ENCODE data around the gene SLC19A1.

The SLC19A1 gene

GRCh38 chr21:45460011-45460565 lies 82.2 kb downstream of the SLC19A1 start:
- H3K27me3 Mint-ChIP-seq (ENCODE audit: low read depth, poor library complexity), result no peaks in the 10 kb centered on the region
- peaks cover 5% of the 10 kb centered on the region for H3K4me1 Mint-ChIP-seq
- no peak for DNase-seq
- H3K36me3 Mint-ChIP-seq (ENCODE audit: low read depth), result peaks cover 47% of the 10 kb centered on the region
- TF ChIP-seq CTCF (IDR thresholded peaks at IDR 0.05), result no peak
- peaks cover 42% of the 10 kb centered on the region for H3K9me3 Mint-ChIP-seq
- H3K27ac Mint-ChIP-seq, result no peak overlapping the region
- no peak overlapping the region for H3K4me3 Mint-ChIP-seq

DNA sequence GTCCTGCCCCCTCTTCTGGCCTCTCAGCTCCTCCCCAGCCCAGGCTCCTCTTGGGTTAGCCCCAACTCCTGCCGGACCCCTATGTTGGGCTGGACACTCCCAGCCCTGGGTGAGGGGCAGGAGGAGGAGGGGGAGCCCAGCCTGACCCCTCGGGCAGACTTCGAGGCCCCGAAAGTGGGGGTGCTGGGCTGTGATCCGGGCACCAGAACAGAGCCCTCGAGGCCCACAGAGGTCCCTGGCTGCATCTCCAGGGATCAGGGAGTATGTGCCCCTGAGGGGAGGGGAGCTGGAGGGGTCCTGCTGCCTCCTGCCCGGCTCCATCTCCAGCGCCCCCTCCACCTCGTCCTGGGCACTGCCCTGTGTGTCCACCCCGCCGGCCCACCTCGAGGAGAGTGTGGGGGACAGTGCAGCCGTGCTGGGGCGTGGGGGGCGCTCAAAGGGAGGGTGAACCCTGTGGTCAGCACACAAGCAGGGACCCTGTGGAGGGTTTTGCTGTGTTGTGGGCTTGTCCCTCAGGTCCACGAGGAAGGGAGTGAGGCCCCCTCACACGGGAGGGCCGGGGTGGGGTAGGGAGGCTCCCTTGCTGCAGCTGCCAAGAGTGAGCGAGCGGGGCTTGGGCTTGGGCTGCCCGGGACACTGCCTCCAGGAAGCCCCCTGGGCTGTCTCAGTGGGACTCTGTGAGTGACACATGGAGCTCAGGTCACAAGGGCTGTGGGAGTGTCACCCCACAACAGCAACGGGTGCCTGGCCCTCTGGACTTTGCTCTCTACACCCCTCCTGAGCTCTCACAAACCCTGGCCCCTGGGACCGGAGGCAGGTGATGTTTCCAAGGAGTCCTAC lies 82.8 kb downstream of the SLC19A1 start:
- H3K4me3 Mint-ChIP-seq, result no peak overlapping the region
- H3K27ac Mint-ChIP-seq, result no peak overlapping the region
- no peak for TF ChIP-seq CTCF (IDR thresholded peaks at IDR 0.05)
- H3K4me1 Mint-ChIP-seq, result peaks cover 3% of the 10 kb centered on the region
- H3K36me3 Mint-ChIP-seq (ENCODE audit: low read depth), result peaks cover 41% of the 10 kb centered on the region
- H3K27me3 Mint-ChIP-seq (ENCODE audit: low read depth, poor library complexity), result no peaks in the 10 kb centered on the region
- no peak for DNase-seq
- peaks cover 39% of the 10 kb centered on the region for H3K9me3 Mint-ChIP-seq

DNA sequence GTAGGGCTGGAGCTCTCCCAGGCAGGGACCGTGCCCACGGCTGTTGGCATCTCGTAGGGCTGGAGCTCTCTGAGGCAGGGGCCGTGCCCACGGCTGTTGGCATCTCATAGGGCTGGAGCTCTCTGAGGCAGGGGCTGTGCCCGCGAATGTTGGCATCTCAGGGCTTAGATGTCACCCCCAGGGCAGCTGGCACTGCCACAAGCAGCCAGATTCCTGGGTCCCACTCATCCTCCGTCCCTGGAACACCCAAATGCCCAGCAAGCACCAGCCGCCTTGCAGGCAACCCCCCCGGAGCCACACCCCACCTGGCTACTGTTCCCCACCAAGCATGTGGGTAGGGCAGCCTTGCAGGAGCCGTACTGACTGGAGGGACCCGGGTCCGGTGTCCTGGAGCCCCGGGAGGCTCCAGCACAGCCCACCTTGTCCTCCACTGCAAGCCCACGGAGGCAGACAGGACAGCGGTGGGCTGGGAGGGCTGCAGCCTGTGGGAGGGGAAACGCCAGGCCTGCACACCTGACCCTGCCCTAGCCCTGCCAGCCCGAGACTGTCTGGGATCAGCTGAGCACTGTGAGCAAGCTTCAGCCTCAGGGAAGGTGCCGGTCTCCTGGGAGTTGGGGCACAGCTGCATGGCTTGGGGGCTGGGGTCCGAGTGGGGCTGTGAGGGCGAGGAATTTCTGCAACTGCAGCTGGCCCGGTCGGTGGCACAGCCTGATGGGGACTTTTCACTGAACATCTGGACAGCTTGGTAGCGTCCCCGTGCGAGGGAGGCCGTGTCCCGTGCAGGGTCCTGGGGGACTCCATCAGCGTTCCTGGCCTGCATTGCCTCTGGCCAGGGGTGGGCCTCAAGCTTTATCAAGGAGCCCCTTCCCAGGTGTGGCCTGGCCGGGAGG lies 83.7 kb downstream of the SLC19A1 start:
- Mint-ChIP-seq H3K4me1 (peaks cover 12% of the 10 kb centered on the region), H3K4me3 (no peak overlapping the region), H3K27me3 (ENCODE audit: low read depth, poor library complexity) (no peaks in the 10 kb centered on the region), H3K27ac (no peak overlapping the region), H3K9me3 (peaks cover 38% of the 10 kb centered on the region), H3K36me3 (ENCODE audit: low read depth) (peaks cover 39% of the 10 kb centered on the region)
- DNase-seq, result no peak
- TF ChIP-seq CTCF (IDR thresholded peaks at IDR 0.05), result no peak

DNA sequence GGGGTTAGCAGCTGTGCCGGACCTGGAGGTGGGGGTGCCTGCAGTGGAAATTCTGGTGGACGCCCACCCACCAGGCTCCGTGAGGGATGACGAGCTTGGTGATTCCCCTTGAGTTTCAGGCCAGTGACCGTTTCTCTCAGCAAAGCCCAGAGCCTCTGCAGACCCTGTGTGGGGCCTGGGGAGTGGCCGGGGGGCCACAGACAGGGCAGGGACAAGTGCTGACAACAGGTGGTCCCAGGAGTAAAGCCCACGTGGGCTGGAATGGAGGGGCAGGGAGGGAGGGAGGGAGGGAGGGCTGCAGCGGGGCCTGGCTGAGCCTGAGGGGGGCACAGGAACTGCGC lies 84.4 kb downstream of the SLC19A1 start:
- Mint-ChIP-seq H3K27ac (no peak overlapping the region), H3K9me3 (peaks cover 31% of the 10 kb centered on the region), H3K27me3 (ENCODE audit: low read depth, poor library complexity) (no peaks in the 10 kb centered on the region), H3K4me3 (no peak overlapping the region), H3K4me1 (peaks cover 18% of the 10 kb centered on the region), H3K36me3 (ENCODE audit: low read depth) (peaks cover 32% of the 10 kb centered on the region)
- no peak for DNase-seq
- TF ChIP-seq CTCF (IDR thresholded peaks at IDR 0.05), result no peak

DNA sequence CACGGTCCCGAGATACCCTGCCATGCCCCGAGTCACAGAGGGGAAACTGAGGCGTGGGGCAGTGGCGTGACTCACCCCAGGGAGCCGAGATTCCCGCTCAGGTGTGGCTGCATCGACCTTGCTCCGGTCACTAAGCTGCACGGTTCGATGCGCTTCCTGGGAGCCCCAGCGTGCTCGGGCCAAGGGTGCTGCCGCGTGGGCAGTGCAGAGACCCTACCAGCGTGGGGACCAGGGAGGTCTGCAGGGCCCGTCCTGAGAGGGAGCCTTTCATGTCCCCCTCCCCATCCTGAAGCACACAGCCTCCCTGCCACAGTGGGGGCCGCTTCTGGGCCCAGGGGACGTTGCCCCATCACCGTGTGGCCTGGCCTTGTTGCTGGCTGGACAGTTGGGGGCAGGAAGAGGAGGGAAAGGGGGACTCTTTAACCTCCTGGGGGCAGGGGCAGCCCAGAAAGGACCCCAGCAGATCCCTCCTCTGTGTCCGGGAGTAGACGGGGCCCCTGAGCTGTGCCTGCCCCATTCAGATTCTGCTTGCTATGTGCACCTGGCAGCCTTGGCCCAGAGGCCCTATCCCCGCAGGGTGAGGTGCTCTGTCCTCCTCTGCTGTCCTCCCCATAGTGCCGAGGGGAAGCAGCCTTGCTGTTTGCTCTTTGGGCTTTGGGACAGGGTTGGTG lies 84.9 kb downstream of the SLC19A1 start:
- Mint-ChIP-seq H3K9me3 (peaks cover 26% of the 10 kb centered on the region), H3K4me1 (peaks cover 18% of the 10 kb centered on the region), H3K36me3 (ENCODE audit: low read depth) (peaks cover 27% of the 10 kb centered on the region), H3K27ac (no peak overlapping the region), H3K27me3 (ENCODE audit: low read depth, poor library complexity) (no peaks in the 10 kb centered on the region), H3K4me3 (no peak overlapping the region)
- DNase-seq, result no peak
- TF ChIP-seq CTCF (IDR thresholded peaks at IDR 0.05), result no peak

All from nephron progenitor cell (in vitro differentiated cells).